RWPE1 (cell line): ENCODE data around the gene DNAH10.

Experiments used
- CTCF ChIA-PET: fragments of 350-600 bp; sonication (Branson Sonifier 250); formaldehyde crosslinking; extraction: SDS; loops from one replicate; lab custom pipeline; 2021; lab: Yijun Ruan, JAX
- POLR2A ChIA-PET: fragments of 400-600 bp; formaldehyde crosslinking; extraction: SDS; loops from one replicate; lab custom pipeline; 2020; ENCODE audit warnings: antibody characterized with exemption; ENCODE audit not compliant: low non-redundant PET; lab: Yijun Ruan, JAX
- DNase-seq: peaks from one replicate; pipeline ENCODE4 v3.0.0; 2012; ENCODE audit warnings: low spot score
- H3K27ac ChIP-seq: fragments of 450-650 bp; 2 replicates; pipeline ENCODE4 v1.5.1; 2017
- CTCF ChIP-seq: fragments of 450-650 bp; conservative IDR thresholded peaks from 2 replicates; pipeline ENCODE4 v1.5.1; 2017; ENCODE audit warnings: low read depth, mild to moderate bottlenecking

The DNAH10 gene

GRCh38 chr12:123948401-123948795 lies 186.3 kb downstream of the DNAH10 start:
- CTCF ChIA-PET, result no interaction called here
- POLR2A ChIA-PET, result no interaction called here
- no peak overlapping the region for H3K27ac ChIP-seq
- DNase-seq, result no peak
- no peak for TF ChIP-seq CTCF

- no peak for TF ChIP-seq CTCF
- no peak for DNase-seq
- ChIA-PET POLR2A (no interaction called here), CTCF (no interaction called here)
- H3K27ac ChIP-seq, result no peak overlapping the region
Observed at GRCh38 chr12:123948796-123949769, 187.0 kb downstream of the DNAH10 start.

- ChIA-PET CTCF (interaction anchor here (0.7 kb wide), 1 partner anchor 24 kb away, joined by 3 read pairs; no protein-coding TSS in a partner anchor), POLR2A (no interaction called here)
- TF ChIP-seq CTCF, result no peak
- no peak for DNase-seq
- no peak overlapping the region for H3K27ac ChIP-seq
Observed at GRCh38 chr12:123949770-123950165, 187.7 kb downstream of the DNAH10 start.

GRCh38 chr12:123950476-123951349 lies 188.6 kb downstream of the DNAH10 start:
- no peak for TF ChIP-seq CTCF
- DNase-seq, result no peak
- CTCF ChIA-PET, result interaction anchor here (0.7 kb wide), 1 partner anchor 25 kb away, joined by 3 read pairs; no protein-coding TSS in a partner anchor
- POLR2A ChIA-PET, result no interaction called here
- no peak overlapping the region for H3K27ac ChIP-seq

GRCh38 chr12:123951467-123951866 lies 189.4 kb downstream of the DNAH10 start:
- DNase-seq, result no peak
- ChIA-PET CTCF (no interaction called here), POLR2A (no interaction called here)
- no peak for TF ChIP-seq CTCF
- H3K27ac ChIP-seq, result no peak overlapping the region

- CTCF ChIA-PET, result no interaction called here
- no peak overlapping the region for H3K27ac ChIP-seq
- POLR2A ChIA-PET, result no interaction called here
- TF ChIP-seq CTCF, result no peak
- DNase-seq, result no peak
Observed at GRCh38 chr12:123952037-123952436, 189.9 kb downstream of the DNAH10 start.
